GM12878 (cell line): ENCODE measurements around the gene TXLNB.

ENCODE experiments used
- ASH2L ChIP-seq: fragments of 300-600, 200-600 bp; sonication (generic); IDR thresholded peaks from 2 replicates; pipeline ENCODE4 v1.6.1; 2017; ENCODE audit warnings: low read depth, mild to moderate bottlenecking, borderline replicate concordance
- NFIC ChIP-seq: IDR thresholded peaks from 2 replicates; pipeline ENCODE4 v1.6.1; 2012; ENCODE audit warnings: low read depth, mild to moderate bottlenecking, inconsistent platforms, low read length, moderate library complexity
- NFYA ChIP-seq: IDR thresholded peaks from 2 replicates; pipeline ENCODE4 v1.6.1; 2011; ENCODE audit warnings: low read depth, mild to moderate bottlenecking, low read length, improper control_type of control experiment, borderline replicate concordance
- RCOR1 ChIP-seq: conservative IDR thresholded peaks from 2 replicates; pipeline ENCODE4 v1.6.1; 2012; ENCODE audit warnings: low read depth, low read length, improper control_type of control experiment
- SMAD1 ChIP-seq: fragments of 450-650 bp; IDR thresholded peaks from 2 replicates; pipeline ENCODE4 v1.6.1; 2018; ENCODE audit warnings: mild to moderate bottlenecking, low read depth; ENCODE audit not compliant: partially characterized antibody
- TCF12 ChIP-seq: IDR thresholded peaks from 2 replicates; pipeline ENCODE4 v1.6.1; 2011; ENCODE audit warnings: low read depth, mild to moderate bottlenecking, low read length
- TF ChIP-seq, protein P1 (sequence below), 3 experiments: IDR thresholded peaks in 2 of 3; conservative IDR thresholded peaks in 1 of 3; 2 replicates each; pipeline ENCODE4 v1.5.1; 2011; ENCODE audit warnings: low read depth in 3 of 3, low read length in 3 of 3, mild to moderate bottlenecking in 3 of 3, control low read depth in 2 of 3, moderate library complexity in 2 of 3, inconsistent platforms in 1 of 3, mixed read lengths in 1 of 3; ENCODE audit not compliant: control insufficient read depth in 2 of 3, insufficient read depth in 1 of 3; ENCODE audit errors: extremely low read depth in 1 of 3

- no peak for TF ChIP-seq TCF12
- TF ChIP-seq, protein P1, sequence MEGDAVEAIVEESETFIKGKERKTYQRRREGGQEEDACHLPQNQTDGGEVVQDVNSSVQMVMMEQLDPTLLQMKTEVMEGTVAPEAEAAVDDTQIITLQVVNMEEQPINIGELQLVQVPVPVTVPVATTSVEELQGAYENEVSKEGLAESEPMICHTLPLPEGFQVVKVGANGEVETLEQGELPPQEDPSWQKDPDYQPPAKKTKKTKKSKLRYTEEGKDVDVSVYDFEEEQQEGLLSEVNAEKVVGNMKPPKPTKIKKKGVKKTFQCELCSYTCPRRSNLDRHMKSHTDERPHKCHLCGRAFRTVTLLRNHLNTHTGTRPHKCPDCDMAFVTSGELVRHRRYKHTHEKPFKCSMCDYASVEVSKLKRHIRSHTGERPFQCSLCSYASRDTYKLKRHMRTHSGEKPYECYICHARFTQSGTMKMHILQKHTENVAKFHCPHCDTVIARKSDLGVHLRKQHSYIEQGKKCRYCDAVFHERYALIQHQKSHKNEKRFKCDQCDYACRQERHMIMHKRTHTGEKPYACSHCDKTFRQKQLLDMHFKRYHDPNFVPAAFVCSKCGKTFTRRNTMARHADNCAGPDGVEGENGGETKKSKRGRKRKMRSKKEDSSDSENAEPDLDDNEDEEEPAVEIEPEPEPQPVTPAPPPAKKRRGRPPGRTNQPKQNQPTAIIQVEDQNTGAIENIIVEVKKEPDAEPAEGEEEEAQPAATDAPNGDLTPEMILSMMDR (IDR thresholded peaks at IDR 0.05 in 2 of 3, conservative IDR thresholded peaks at IDR 0.05 in 1 of 3; ENCODE audit: control insufficient read depth in 2 of 3, extremely low read depth in 1 of 3, insufficient read depth in 1 of 3, low read depth in 3 of 3, low read length in 3 of 3), result no peak
- no peak for TF ChIP-seq NFYA
- TF ChIP-seq RCOR1, result no peak
- no peak for TF ChIP-seq SMAD1
- no peak for TF ChIP-seq NFIC
- TF ChIP-seq ASH2L, result no peak
Measured at GRCh38 chr6:139296927-139297326, 5.1 kb upstream of the TXLNB start.
